Stomach (tissue), 9 donors: ENCODE measurements around the gene AMPD3. TPM values are rescaled to one million over a fixed set of nuclear protein-coding genes. Genes with fewer than 3 reads are reported as not detected.

ENCODE experiments used
- DNase-seq, 2 donors: peaks; one replicate each; pipeline versions ENCODE4 v3.0.0 to v3.0.0-alpha.2; 2013 to 2019
- H3K27ac ChIP-seq, 5 donors: fragments of 200-600 bp in 4 of 5; sonication (generic) in 4 of 5; one replicate each; pipeline ENCODE4 v1.5.1; 2013 to 2019; ENCODE audit warnings: mild to moderate bottlenecking in 1 of 5, moderate library complexity in 1 of 5
- H3K27me3 ChIP-seq, 3 donors: fragments of 200-600 bp; sonication (generic); one replicate each; pipeline ENCODE4 v1.5.1; 2017 to 2019; ENCODE audit warnings: mixed run types in 1 of 3
- H3K36me3 ChIP-seq, 4 donors: fragments of 200-600 bp; sonication (generic); 1 replicate in 3 of 4; 2 replicates in 1 of 4; pipeline ENCODE4 v1.5.1; 2016 to 2019
- H3K4me1 ChIP-seq, 4 donors: fragments of 200-600 bp; sonication (generic); one replicate each; pipeline ENCODE4 v1.5.1; 2016 to 2019
- H3K4me3 ChIP-seq, 4 donors: fragments of 200-600 bp; sonication (generic) in 3 of 4; one replicate each; pipeline ENCODE4 v1.5.1; 2016 to 2019; ENCODE audit warnings: mild to moderate bottlenecking in 1 of 4
- H3K9me3 ChIP-seq, 4 donors: fragments of 200-600 bp; sonication (generic); one replicate each; pipeline ENCODE4 v1.5.1; 2016 to 2019
- CTCF ChIP-seq, 7 experiments: fragments of 450-650 bp in 4 of 7; fragments of 200-600 bp in 3 of 7; sonication (generic) in 3 of 7; IDR thresholded peaks; one replicate each; pipeline ENCODE4 v1.5.1; 2016 to 2019; ENCODE audit warnings: antibody characterized with exemption in 7 of 7, control low read depth in 2 of 7, mild to moderate bottlenecking in 1 of 7
- EP300 ChIP-seq: sonication (generic); formaldehyde crosslinking; IDR thresholded peaks from one replicate; pipeline ENCODE4 v1.6.1; 2017; ENCODE audit warnings: antibody characterized with exemption
- POLR2A ChIP-seq, 4 donors: fragments of 450-650 bp; IDR thresholded peaks; one replicate each; pipeline ENCODE4 v1.6.1; 2016; ENCODE audit warnings: antibody characterized with exemption in 4 of 4, control low read depth in 2 of 4, mild to moderate bottlenecking in 1 of 4, moderate library complexity in 1 of 4
- POLR2AphosphoS5 ChIP-seq, 3 donors: sonication (generic); formaldehyde crosslinking; IDR thresholded peaks; one replicate each; pipeline ENCODE4 v1.6.1; 2016; ENCODE audit warnings: antibody characterized with exemption in 3 of 3
- WGBS, 5 donors: extraction: QIAGEN DNeasy Blood & Tissue Kit in 3 of 5; methylation state at CpG; one replicate each; pipeline versions ENCODE4 v1.1.5 to v1.1.7; 2013 to 2018; 5-methylcytosine and 5-hydroxymethylcytosine counted together
- intact Hi-C: fragments of 100-400 bp; cut with DNase I; formaldehyde crosslinking; loops from one replicate; pipeline ENCODE4 v1.15.1; 2023; ENCODE audit warnings: low total_unique reads
- polyA plus RNA-seq, 3 donors: library from polyadenylated mRNA; stranded (reverse); fragments of 200-250 nt; gene quantifications; one replicate each; pipeline ENCODE4 v1.2.3, GENCODE V29; 2013
- total RNA-seq, 5 donors: library from RNA; depleted of rRNA; stranded (reverse); fragments of >200 nt; gene quantifications; one replicate each; pipeline versions ENCODE4 v1.1.0 to v1.2.3, GENCODE V29; 2014 to 2016
- donor health status: healthy with polysubstance abuse.
- donor health status: Bipolar disorder and iron deficiency.
- donor health status: healthy.

AMPD3 gene
- total and polyA plus RNA-seq, 8 donors, result 4.1 to 20.4 (median 8.5) TPM

- Histone ChIP-seq H3K9me3 (no peaks in the 10 kb centered on the region), H3K27ac (no peak overlapping the region), H3K36me3 (peaks cover 6 to 75% (median 53%) of the 10 kb centered on the region in 4 donors), H3K4me1 (peaks cover 4 to 27% (median 5%) of the 10 kb centered on the region in 4 donors), H3K4me3 (no peak overlapping the region), H3K27me3 (no peaks in the 10 kb centered on the region)
- 0 to 50% (median 45%) methylated on average over 1 to 2 of the region's 2 CpGs for WGBS, 5 donors
- TF ChIP-seq CTCF (IDR thresholded peaks at IDR 0.05), result no peak
- TF ChIP-seq POLR2A (IDR thresholded peaks at IDR 0.05), result no peak
- no peak for TF ChIP-seq POLR2AphosphoS5 (IDR thresholded peaks at IDR 0.05)
- TF ChIP-seq EP300, result no peak
- intact Hi-C loops, result no loop called here
- DNase-seq, result no peak
Measured at GRCh38 chr11:10485646-10486045, 30.6 kb downstream of the AMPD3 start.

- no peaks in the 10 kb centered on the region for H3K9me3 ChIP-seq
- WGBS, 5 donors, result 92 to 97% (median 94%) methylated on average over 7 to 10 of the region's 10 CpGs
- intact Hi-C loops, result no loop called here
- no peak overlapping the region for H3K27ac ChIP-seq
- TF ChIP-seq EP300 (no peak), POLR2AphosphoS5 (IDR thresholded peaks at IDR 0.05) (no peak), POLR2A (IDR thresholded peaks at IDR 0.05) (no peak), CTCF (IDR thresholded peaks at IDR 0.05) (no peak)
- H3K27me3 ChIP-seq, result no peaks in the 10 kb centered on the region
- DNase-seq, result no peak
- H3K4me1 ChIP-seq, result peaks cover 4 to 34% (median 11%) of the 10 kb centered on the region in 4 donors
- peaks cover 11 to 70% (median 50%) of the 10 kb centered on the region in 4 donors for H3K36me3 ChIP-seq
- H3K4me3 ChIP-seq, result no peak overlapping the region
Measured at GRCh38 chr11:10486161-10486840, 31.2 kb downstream of the AMPD3 start.

GRCh38 chr11:10487002-10487647 lies 32.1 kb downstream of the AMPD3 start:
- no peaks in the 10 kb centered on the region for H3K27me3 ChIP-seq
- H3K36me3 ChIP-seq, result peaks cover 11 to 64% (median 46%) of the 10 kb centered on the region in 4 donors
- no peak overlapping the region for H3K4me3 ChIP-seq
- peak overlapping the region in 1 of 5 donors; percentile 84 for H3K27ac ChIP-seq
- intact Hi-C loops, result no loop called here
- H3K4me1 ChIP-seq, result peaks cover 4 to 36% (median 14%) of the 10 kb centered on the region in 4 donors
- H3K9me3 ChIP-seq, result no peaks in the 10 kb centered on the region
- TF ChIP-seq POLR2AphosphoS5 (IDR thresholded peaks at IDR 0.05), result no peak
- no peak for TF ChIP-seq EP300
- no peak for TF ChIP-seq POLR2A (IDR thresholded peaks at IDR 0.05)
- no peak for TF ChIP-seq CTCF (IDR thresholded peaks at IDR 0.05)
- WGBS, 5 donors, result 94 to 95% (median 95%) methylated on average over 16 of the region's 16 CpGs
- no peak for DNase-seq

- DNase-seq, result peak in 1 of 2 donors; percentile 45
- 81 to 85% (median 83%) methylated on average over 13 of the region's 13 CpGs for WGBS, 5 donors
- no peaks in the 10 kb centered on the region for H3K9me3 ChIP-seq
- intact Hi-C loops, result no loop called here
- no peak for TF ChIP-seq POLR2A (IDR thresholded peaks at IDR 0.05)
- TF ChIP-seq POLR2AphosphoS5 (IDR thresholded peaks at IDR 0.05), result peak in 2 of 3 donors; percentile 42 to 61
- peaks cover 11 to 67% (median 48%) of the 10 kb centered on the region in 4 donors for H3K36me3 ChIP-seq
- H3K27ac ChIP-seq, result peak overlapping the region; percentile 70 to 84 (median 76)
- no peak overlapping the region for H3K4me3 ChIP-seq
- no peaks in the 10 kb centered on the region for H3K27me3 ChIP-seq
- peaks cover 4 to 36% (median 14%) of the 10 kb centered on the region in 4 donors for H3K4me1 ChIP-seq
Measured at GRCh38 chr11:10488121-10488933, 33.3 kb downstream of the AMPD3 start.
